H54 (cell line): Measurements from ENCODE around the gene FAM135A.
"Not testable (repeated sequence)": the region's sequence is repeated elsewhere in the genome, so short reads cannot be mapped to it uniquely, and the experiment has no call there.

ENCODE experiments used
- DNase-seq: peaks from one replicate; pipeline ENCODE4 v3.0.0; 2011; ENCODE audit warnings: low spot score, mixed read lengths; ENCODE audit not compliant: insufficient read length
- FAIRE-seq: peaks from 3 replicates; lab custom pipeline; 2011; peaks lifted over from hg19 to GRCh38; lab: Jason Lieb, UNC
- POLR2A ChIP-seq: IDR thresholded peaks from 2 replicates; pipeline ENCODE4 v1.6.1; 2011; ENCODE audit warnings: low read depth, mild to moderate bottlenecking, low read length

FAM135A gene

DNA sequence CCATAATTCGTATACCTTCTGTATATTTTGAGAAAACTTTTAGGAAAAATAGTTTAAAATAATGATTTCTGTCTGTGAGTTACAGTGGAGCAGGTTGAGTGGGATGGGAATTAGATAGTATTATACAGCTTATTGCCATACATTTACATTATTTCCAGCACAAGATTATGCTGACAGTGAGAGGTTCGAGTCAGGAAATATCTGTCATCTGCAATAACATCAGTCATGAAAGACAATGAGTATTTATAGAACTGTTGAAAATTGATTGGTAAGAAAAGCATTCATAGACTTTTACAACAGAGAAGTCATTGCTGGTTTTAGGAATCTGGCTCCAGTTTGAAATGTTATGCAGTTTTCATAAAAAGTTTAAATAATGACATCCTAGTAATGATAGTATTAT is 45.9 kb downstream of the FAM135A start:
- TF ChIP-seq POLR2A, result no peak
- DNase-seq, result no peak
- FAIRE-seq, result no peak

DNA sequence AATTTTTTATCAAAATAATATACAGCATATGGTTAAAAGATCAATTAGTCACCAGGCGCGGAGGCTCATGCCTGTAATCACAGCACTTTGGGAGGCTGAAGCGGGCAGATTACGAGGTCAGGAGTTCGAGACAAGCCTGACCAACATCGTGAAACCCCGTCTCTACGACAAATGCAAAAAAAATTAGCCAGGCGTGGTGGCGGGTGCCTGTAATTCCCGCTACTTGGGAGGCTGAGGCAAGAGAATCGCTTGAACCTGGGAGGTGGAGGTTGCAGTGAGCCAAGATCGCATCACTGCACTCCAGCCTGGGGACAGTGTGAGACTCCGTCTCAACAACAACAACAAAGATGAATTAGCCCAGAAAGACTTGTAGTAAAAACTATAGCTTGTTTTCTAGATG is 46.4 kb downstream of the FAM135A start:
- not testable (repeated sequence) for DNase-seq, FAIRE-seq

DNA sequence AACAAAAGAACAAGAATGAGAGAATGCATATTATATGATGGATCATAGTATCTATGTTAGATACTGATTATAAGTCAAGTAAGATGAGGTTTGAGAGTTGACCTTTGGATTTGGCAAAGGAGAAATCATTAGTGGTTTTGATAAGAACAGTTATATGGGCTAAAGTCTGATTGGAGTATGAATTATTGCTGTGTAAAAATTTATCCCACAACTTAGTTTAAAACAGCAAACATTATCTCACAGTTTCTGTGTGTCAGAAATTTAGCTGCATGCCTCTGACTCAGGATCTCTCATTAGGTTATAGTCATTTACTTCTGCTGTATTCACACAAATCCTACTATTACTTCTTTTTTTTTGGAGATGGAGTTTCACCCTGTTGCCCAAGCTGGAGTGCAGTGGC is 56.7 kb downstream of the FAM135A start:
- DNase-seq (no peak), FAIRE-seq (no peak)
- no peak for TF ChIP-seq POLR2A

DNA sequence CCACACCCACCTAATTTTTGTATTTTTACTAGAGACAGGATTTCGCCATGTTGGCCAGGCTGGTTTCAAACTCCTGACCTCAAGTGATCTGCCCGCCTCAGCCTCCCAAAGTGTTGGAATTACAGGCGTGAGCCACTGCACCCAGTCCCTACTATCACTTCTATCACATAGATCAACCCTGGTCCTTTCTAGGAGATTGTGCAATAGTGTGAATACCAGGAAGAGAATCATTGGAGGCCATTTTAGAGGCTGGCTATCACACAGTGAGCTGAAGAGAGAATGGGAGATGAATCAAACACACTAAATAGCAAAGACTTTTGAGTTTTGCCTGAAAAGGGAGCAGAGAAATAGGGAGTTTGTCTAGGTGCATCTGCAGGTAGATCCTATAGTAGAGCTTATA is 57.2 kb downstream of the FAM135A start:
- DNase-seq, FAIRE-seq: not testable (repeated sequence)

DNA sequence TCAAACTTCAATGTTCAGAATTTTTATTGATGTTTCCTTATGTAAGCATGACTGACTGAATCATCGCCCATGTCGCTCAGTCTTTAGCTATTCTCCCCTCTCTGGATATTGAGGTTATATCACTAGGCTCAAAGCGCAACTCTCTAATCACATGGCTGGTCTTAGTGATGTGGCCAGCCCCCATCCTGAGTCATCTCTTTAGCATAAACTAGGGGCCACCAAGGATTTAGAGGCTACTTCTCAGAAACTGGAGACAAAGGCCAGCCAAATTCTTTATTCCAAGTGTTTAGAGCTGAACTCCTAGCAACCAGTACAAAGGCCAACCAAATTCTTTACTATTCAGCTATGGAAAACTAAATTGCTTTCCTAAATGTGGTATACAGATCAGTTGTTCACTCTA is 61.4 kb downstream of the FAM135A start:
- no peak for DNase-seq
- TF ChIP-seq POLR2A, result no peak
- no peak for FAIRE-seq

DNA sequence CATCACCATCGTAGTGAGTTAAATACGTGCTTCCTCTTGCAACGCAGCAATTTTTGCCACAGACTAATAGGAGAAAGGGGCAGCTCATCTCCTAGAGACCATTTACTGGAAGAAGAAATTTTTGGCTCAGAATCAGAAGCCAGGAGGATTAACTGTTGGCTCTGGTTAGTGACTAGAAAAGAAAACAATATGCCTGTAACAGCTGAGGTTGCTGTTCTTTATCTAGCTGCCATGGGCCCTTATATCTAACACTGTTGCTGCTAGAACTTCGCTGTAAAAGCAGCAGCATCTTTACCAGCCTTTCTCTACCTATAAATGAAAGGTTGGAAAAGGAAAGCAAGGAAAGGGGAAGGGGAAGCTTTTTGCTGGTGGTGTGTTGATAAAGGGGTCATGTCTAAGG is 65.9 kb downstream of the FAM135A start:
- DNase-seq, result no peak
- no peak for FAIRE-seq
- TF ChIP-seq POLR2A, result no peak

DNA sequence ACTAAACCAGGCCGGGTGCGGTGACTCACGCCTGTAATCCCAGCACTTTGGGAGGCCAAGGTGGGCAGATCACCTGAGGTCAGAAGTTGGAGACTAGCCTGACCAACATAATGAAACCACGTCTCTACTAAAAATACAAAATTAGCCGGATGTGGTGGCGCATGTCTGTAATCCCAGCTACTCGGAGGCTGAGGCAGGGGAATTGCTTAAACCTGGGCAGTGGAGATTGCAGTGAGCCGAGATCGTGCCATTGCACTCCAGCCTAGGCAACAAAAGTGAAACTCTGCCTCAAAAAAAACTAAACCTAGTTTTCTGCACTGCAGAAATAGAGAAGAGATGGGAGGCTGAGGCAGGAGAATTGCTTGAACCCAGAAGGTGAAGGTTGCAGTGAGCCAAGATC is 73.3 kb downstream of the FAM135A start:
- not testable (repeated sequence) for DNase-seq, FAIRE-seq

DNA sequence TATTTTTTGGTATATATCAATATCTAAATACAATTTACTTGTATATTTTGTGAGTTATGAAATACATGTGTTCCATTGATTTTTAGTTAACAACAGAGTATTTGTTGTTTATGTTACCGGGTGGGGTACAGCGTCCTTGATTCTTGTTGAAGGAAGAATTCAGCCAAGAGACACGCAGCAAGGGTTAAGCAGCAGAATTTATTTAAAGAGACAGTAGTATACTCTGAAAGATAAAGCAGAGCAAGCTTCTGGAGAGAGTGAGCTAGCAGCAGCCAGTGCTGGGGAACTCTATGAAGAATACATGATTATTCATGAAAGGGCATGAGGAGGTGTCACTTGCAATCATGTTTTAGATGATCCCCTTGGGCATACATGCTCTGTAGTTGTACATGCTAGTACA is 76.1 kb downstream of the FAM135A start:
- no peak for TF ChIP-seq POLR2A
- no peak for FAIRE-seq
- no peak for DNase-seq

DNA sequence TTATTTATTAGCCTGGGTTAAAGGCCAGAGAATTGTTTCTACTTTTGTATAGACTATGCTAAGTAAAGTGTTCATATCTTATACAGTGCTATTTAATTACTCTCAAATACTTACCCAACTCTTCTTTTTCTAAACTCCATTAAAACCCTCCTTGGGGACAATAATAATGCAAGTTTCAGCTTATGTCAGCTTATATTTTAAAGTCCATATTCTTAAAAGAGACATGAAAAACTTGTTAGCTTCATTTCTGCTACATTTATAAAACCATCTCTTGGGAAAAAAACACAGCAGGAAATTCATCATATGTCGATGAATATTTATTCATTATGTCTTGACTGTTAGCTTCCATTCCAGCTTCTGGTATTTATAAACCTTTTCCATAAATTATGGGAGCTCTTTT is 81.5 kb downstream of the FAM135A start:
- FAIRE-seq, result no peak
- no peak for TF ChIP-seq POLR2A
- no peak for DNase-seq

DNA sequence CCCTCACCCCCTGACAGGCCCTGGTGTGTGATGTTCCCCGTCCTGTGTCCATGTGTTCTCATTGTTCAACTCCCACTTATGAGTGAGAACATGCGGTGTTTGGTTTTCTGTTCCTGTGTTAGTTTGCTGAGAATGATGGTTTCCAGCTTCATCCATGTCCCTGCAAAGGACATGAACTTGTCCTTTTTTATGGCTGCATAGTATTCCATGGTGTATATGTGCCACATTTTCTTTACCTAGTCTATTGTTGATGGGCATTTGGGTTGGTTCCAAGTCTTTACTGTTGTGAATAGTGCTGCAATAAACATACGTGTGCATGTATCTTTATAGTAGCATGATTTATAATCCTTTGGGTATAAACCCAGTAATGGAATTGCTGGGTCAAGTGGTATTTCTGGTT is 82.5 kb downstream of the FAM135A start:
- not testable (repeated sequence) for DNase-seq, FAIRE-seq

DNA sequence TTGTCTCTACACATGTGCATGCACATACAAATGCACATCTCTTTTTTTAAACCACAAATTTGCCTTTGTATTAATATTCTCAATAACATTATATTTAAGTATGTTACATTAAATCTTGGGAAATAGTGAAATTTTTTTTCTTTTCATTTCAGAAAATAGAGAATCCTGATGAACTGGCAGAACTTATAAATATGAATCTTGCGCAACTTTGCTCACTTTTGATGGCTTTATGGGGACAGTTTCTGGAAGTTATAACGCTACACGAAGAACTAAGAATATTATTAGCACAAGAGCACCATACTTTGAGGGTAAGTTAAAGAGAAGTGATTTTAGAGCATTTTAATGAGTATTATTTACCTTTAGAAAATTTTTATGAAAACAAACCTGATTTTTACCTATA is 89.2 kb downstream of the FAM135A start:
- FAIRE-seq (no peak), DNase-seq (no peak)
- no peak for TF ChIP-seq POLR2A

DNA sequence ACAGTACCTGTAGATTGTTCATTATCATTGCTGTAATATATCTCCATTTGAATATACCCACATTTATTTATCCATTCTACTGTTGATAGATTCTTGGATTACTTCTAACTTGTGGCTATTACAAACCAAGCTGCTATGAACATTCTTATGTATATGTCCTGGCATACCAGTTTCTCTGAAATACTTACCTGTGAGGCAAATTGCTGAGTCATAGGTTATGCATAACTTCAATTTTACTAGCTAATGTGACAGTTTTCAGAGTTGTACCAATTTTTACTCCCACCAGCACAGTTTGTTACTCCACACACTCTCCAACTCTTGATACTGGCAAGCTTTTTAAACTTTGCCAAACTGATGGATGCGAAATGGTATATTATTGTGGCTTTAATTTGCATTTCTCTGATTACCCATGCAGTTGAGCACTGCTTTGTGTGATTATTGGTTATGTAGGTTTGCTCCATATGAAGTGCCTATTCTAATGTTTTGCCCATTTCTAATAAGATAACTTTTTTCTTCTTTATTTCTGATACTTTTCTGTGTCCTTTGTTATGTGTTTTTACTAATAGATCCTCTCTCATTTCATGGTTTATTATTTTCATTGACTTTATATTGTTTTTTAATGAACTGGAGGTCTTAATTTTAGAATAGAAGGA is 90.6 kb downstream of the FAM135A start:
- no peak for DNase-seq
- no peak for FAIRE-seq
- TF ChIP-seq POLR2A, result no peak

DNA sequence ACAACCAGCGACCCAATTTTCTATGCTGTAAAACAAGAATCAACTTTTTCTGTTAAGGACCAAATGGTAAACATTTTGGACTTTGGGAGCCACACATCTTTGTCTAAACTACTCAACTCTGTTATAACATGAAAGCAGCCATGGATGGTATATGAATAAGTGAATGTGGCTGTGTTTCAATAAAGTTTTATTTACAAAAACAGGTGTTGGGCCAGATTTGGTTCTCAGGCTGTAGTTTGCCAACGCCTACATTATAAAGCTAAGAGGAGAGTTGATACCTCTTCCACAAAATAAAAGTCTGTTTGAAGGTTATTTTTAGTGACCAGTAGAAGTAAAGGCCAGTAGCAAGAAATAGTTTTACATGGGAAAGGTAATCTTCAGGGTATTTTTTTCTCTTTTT is 93.0 kb downstream of the FAM135A start:
- FAIRE-seq, result no peak
- no peak for TF ChIP-seq POLR2A
- no peak for DNase-seq

DNA sequence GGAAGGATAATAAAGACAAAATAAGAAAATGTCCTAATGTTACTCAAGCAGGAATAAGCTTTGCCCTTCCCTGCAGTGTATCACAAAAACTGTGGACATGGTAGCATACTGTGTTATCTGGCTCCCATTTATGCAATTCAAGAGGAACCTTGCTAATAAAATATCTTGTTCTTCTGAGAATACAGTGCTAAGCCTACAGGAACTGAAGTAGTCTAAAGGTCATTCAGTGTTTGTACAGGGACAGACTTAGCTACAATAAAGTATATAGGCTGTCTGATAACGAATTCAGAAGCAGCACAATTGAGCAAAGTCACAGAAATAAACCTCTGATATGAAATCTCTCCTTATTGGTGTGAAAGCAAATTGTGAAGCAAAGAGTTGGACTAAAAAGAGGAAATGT is 93.9 kb downstream of the FAM135A start:
- TF ChIP-seq POLR2A, result no peak
- DNase-seq (no peak), FAIRE-seq (no peak)

DNA sequence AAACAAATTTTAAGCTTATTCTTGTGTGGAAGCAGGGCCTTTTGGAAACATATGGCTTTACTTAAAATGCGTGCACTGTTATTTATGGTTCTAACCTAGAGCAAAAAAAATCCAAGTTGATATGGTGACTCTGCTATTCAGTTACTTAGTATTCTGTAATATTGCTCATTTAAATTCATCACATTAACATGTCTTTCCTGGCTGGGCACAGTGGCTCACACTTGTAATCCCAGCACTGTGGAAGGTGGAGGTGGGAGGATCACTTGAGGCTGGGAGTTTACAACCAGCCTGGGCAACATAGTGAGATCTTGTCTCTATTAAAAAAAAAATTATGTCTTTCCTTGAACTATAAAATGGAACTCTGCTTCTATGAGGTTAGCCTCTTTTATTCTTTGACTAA is 95.6 kb downstream of the FAM135A start:
- no peak for FAIRE-seq
- no peak for TF ChIP-seq POLR2A
- DNase-seq, result no peak

DNA sequence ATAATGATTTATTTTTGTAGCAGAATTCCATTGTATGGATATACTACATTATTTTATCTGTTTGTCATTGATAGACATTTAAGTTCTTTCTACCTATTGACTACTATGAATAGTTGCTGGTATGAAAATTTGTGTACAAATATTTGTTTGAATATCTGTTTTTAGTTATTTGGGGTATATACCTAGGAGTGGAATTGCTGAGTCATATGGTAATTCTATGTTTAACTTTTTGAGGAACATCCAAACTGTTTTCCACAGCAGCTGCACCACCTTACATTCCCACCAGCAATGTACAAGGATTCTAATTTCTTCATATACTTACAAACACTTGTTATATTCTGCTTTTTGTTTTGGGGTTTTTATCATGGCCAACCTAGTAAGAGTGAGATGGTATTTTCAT is 97.3 kb downstream of the FAM135A start:
- FAIRE-seq (no peak), DNase-seq (no peak)
- TF ChIP-seq POLR2A, result no peak
